ENCODE data around the gene ABAT. TPM values are rescaled to one million over a fixed set of nuclear protein-coding genes. Genes with fewer than 3 reads are reported as not detected.

ABAT gene
- total and polyA plus RNA-seq, 5 donors = 10.9 to 42.4 (median 16.8) TPM

- no peak for ATAC-seq
- 94% methylated on average over 1 of the region's 1 CpG for WGBS
- intact Hi-C loops (cut with DNase I) = loop anchor here in 1 of 4 donors (10.0 kb wide), 1 partner anchor 205 kb away; no protein-coding TSS in a partner anchor
- Histone ChIP-seq H3K27ac (ENCODE audit: low read length) (no peak overlapping the region), H3K27me3 (ENCODE audit: control insufficient read depth, insufficient read depth) (no peaks in the 10 kb centered on the region), H3K4me3 (ENCODE audit: low read length) (no peak overlapping the region), H3K4me1 (ENCODE audit: control insufficient read depth, insufficient read depth, low read length) (no peaks in the 10 kb centered on the region), H3K9me3 (ENCODE audit: control insufficient read depth, low read length) (no peaks in the 10 kb centered on the region)
- no peak for DNase-seq
Observed at GRCh38 chr16:8669481-8669880, 4.9 kb upstream of the ABAT start.

GRCh38 chr16:8670014-8670560 is 4.3 kb upstream of the ABAT start:
- H3K4me3 ChIP-seq (ENCODE audit: low read length) = no peak overlapping the region
- no peaks in the 10 kb centered on the region for H3K27me3 ChIP-seq (ENCODE audit: control insufficient read depth, insufficient read depth)
- no peaks in the 10 kb centered on the region for H3K9me3 ChIP-seq (ENCODE audit: control insufficient read depth, low read length)
- intact Hi-C loops (cut with DNase I) = loop anchor here in 2 of 4 donors (10.0 kb wide), 2 partner anchors 95 to 125 kb away; partner anchors contain the start of genes PMM2 (in 1 of the 2) and TMEM186 (in 1 of the 2)
- no peaks in the 10 kb centered on the region for H3K4me1 ChIP-seq (ENCODE audit: control insufficient read depth, insufficient read depth, low read length)
- ATAC-seq = no peak
- H3K27ac ChIP-seq (ENCODE audit: low read length) = no peak overlapping the region
- no peak for DNase-seq
- WGBS = 94% methylated on average over 1 of the region's 1 CpG

GRCh38 chr16:8673611-8674412 is 605 bp upstream of the ABAT start:
- Histone ChIP-seq H3K9me3 (ENCODE audit: control insufficient read depth, low read length) (no peaks in the 10 kb centered on the region), H3K4me1 (ENCODE audit: control insufficient read depth, insufficient read depth, low read length) (no peaks in the 10 kb centered on the region), H3K27ac (ENCODE audit: low read length) (no peak overlapping the region), H3K27me3 (ENCODE audit: control insufficient read depth, insufficient read depth) (no peaks in the 10 kb centered on the region), H3K4me3 (ENCODE audit: low read length) (peak overlapping the region; percentile 79)
- intact Hi-C loops (cut with DNase I) = loop anchor here in 2 of 4 donors (10.0 kb wide), 2 partner anchors 91 to 121 kb away; partner anchors contain the start of genes PMM2 (in 1 of the 2) and TMEM186 (in 1 of the 2)
- DNase-seq = no peak
- WGBS = 16% methylated on average over 24 of the region's 24 CpGs
- peak; percentile 65 to 68 for ATAC-seq

GRCh38 chr16:8675183-8676159 is 1.1 kb downstream of the ABAT start:
- Histone ChIP-seq H3K27ac (ENCODE audit: low read length) (no peak overlapping the region), H3K4me3 (ENCODE audit: low read length) (peak overlapping the region; percentile 79), H3K27me3 (ENCODE audit: control insufficient read depth, insufficient read depth) (no peaks in the 10 kb centered on the region), H3K9me3 (ENCODE audit: control insufficient read depth, low read length) (no peaks in the 10 kb centered on the region), H3K4me1 (ENCODE audit: control insufficient read depth, insufficient read depth, low read length) (no peaks in the 10 kb centered on the region)
- ATAC-seq (no peak), DNase-seq (no peak)
- intact Hi-C loops (cut with DNase I) = loop anchor here in 2 of 4 donors (10.0 kb wide), 2 partner anchors 89 to 119 kb away; partner anchors contain the start of genes PMM2 (in 1 of the 2) and TMEM186 (in 1 of the 2)
- WGBS = 59% methylated on average over 13 of the region's 13 CpGs

GRCh38 chr16:8676160-8676547 is 1.7 kb downstream of the ABAT start:
- intact Hi-C loops (cut with DNase I) = loop anchor here in 2 of 4 donors (10.0 kb wide), 2 partner anchors 89 to 119 kb away; partner anchors contain the start of genes PMM2 (in 1 of the 2) and TMEM186 (in 1 of the 2)
- H3K9me3 ChIP-seq (ENCODE audit: control insufficient read depth, low read length) = no peaks in the 10 kb centered on the region
- H3K27ac ChIP-seq (ENCODE audit: low read length) = no peak overlapping the region
- no peaks in the 10 kb centered on the region for H3K27me3 ChIP-seq (ENCODE audit: control insufficient read depth, insufficient read depth)
- H3K4me3 ChIP-seq (ENCODE audit: low read length) = no peak overlapping the region
- no peaks in the 10 kb centered on the region for H3K4me1 ChIP-seq (ENCODE audit: control insufficient read depth, insufficient read depth, low read length)
- 73% methylated on average over 5 of the region's 5 CpGs for WGBS
- DNase-seq (no peak), ATAC-seq (no peak)

- 78% methylated on average over 7 of the region's 7 CpGs for WGBS
- Histone ChIP-seq H3K27me3 (ENCODE audit: control insufficient read depth, insufficient read depth) (no peaks in the 10 kb centered on the region), H3K4me1 (ENCODE audit: control insufficient read depth, insufficient read depth, low read length) (no peaks in the 10 kb centered on the region), H3K4me3 (ENCODE audit: low read length) (no peak overlapping the region), H3K9me3 (ENCODE audit: control insufficient read depth, low read length) (no peaks in the 10 kb centered on the region), H3K27ac (ENCODE audit: low read length) (no peak overlapping the region)
- intact Hi-C loops (cut with DNase I) = loop anchor here in 2 of 4 donors (10.0 kb wide), 2 partner anchors 88 to 118 kb away; partner anchors contain the start of genes PMM2 (in 1 of the 2) and TMEM186 (in 1 of the 2)
- DNase-seq (no peak), ATAC-seq (no peak)
Observed at GRCh38 chr16:8676737-8677375, 2.4 kb downstream of the ABAT start.

- no peak for DNase-seq
- no peaks in the 10 kb centered on the region for H3K4me1 ChIP-seq (ENCODE audit: control insufficient read depth, insufficient read depth, low read length)
- H3K4me3 ChIP-seq (ENCODE audit: low read length) = no peak overlapping the region
- H3K9me3 ChIP-seq (ENCODE audit: control insufficient read depth, low read length) = no peaks in the 10 kb centered on the region
- no peak for ATAC-seq
- intact Hi-C loops (cut with DNase I) = loop anchor here in 2 of 4 donors (10.0 kb wide), 2 partner anchors 87 to 117 kb away; partner anchors contain the start of genes PMM2 (in 1 of the 2) and TMEM186 (in 1 of the 2)
- WGBS = 95% methylated on average over 5 of the region's 5 CpGs
- no peak overlapping the region for H3K27ac ChIP-seq (ENCODE audit: low read length)
- H3K27me3 ChIP-seq (ENCODE audit: control insufficient read depth, insufficient read depth) = no peaks in the 10 kb centered on the region
Observed at GRCh38 chr16:8677481-8677880, 3.1 kb downstream of the ABAT start.

- 89% methylated on average over 7 of the region's 7 CpGs for WGBS
- Histone ChIP-seq H3K4me1 (ENCODE audit: control insufficient read depth, insufficient read depth, low read length) (no peaks in the 10 kb centered on the region), H3K9me3 (ENCODE audit: control insufficient read depth, low read length) (no peaks in the 10 kb centered on the region), H3K27me3 (ENCODE audit: control insufficient read depth, insufficient read depth) (no peaks in the 10 kb centered on the region), H3K4me3 (ENCODE audit: low read length) (no peak overlapping the region), H3K27ac (ENCODE audit: low read length) (no peak overlapping the region)
- DNase-seq (no peak), ATAC-seq (no peak)
- intact Hi-C loops (cut with DNase I) = loop anchor here in 2 of 4 donors (10.0 kb wide), 2 partner anchors 87 to 117 kb away; partner anchors contain the start of genes PMM2 (in 1 of the 2) and TMEM186 (in 1 of the 2)
Observed at GRCh38 chr16:8678068-8678927, 3.9 kb downstream of the ABAT start.

- intact Hi-C loops (cut with DNase I) = loop anchor here in 2 of 4 donors (10.0 kb wide), 2 partner anchors 86 to 116 kb away; partner anchors contain the start of genes PMM2 (in 1 of the 2) and TMEM186 (in 1 of the 2)
- Histone ChIP-seq H3K4me3 (ENCODE audit: low read length) (no peak overlapping the region), H3K4me1 (ENCODE audit: control insufficient read depth, insufficient read depth, low read length) (no peaks in the 10 kb centered on the region), H3K9me3 (ENCODE audit: control insufficient read depth, low read length) (no peaks in the 10 kb centered on the region), H3K27ac (ENCODE audit: low read length) (no peak overlapping the region), H3K27me3 (ENCODE audit: control insufficient read depth, insufficient read depth) (no peaks in the 10 kb centered on the region)
- ATAC-seq = no peak
- DNase-seq = no peak
- 87% methylated on average over 2 of the region's 2 CpGs for WGBS
Observed at GRCh38 chr16:8679151-8679550, 4.7 kb downstream of the ABAT start.
